ENCODE results near the gene LCN10. TPM values are rescaled to one million over a fixed set of nuclear protein-coding genes. Genes with fewer than 3 reads are reported as not detected.

The LCN10 gene
- total and polyA plus RNA-seq, 2 of the 13 experiments (the other 11 are each of a cell fraction or from before 2014, with no cell fraction given) = 0.53 to 0.61 TPM

- no peak for TF ChIP-seq REL (CRISPR knock-in tag; conservative IDR thresholded peaks at IDR 0.05)
- peak; percentile 38; the same call in 1 of the 2 replicates for TF ChIP-seq ZBED4 (CRISPR knock-in tag; IDR thresholded peaks at IDR 0.05; ENCODE audit: borderline replicate concordance)
- peak; percentile 80 for TF ChIP-seq MXD3 (CRISPR knock-in tag; IDR thresholded peaks at IDR 0.05)
- TF ChIP-seq ZBTB33 (CRISPR knock-in tag; IDR thresholded peaks at IDR 0.05) = no peak
- no peak for TF ChIP-seq RBAK (CRISPR knock-in tag; IDR thresholded peaks at IDR 0.05)
- TF ChIP-seq ZNF383 (CRISPR knock-in tag; IDR thresholded peaks at IDR 0.05; ENCODE audit: borderline replicate concordance) = no peak
- TF ChIP-seq ZNF740 (CRISPR knock-in tag; IDR thresholded peaks at IDR 0.05) = no peak
- no peak for TF ChIP-seq FOXK1 (CRISPR knock-in tag; IDR thresholded peaks at IDR 0.05; ENCODE audit: borderline replicate concordance, low read depth)
- no peak for TF ChIP-seq CBX2 (IDR thresholded peaks at IDR 0.05; ENCODE audit: low read depth, low read length)
- no peak for TF ChIP-seq CBX2 (CRISPR knock-in tag; IDR thresholded peaks at IDR 0.05; ENCODE audit: low read depth)
- no peak for TF ChIP-seq ZNF569 (CRISPR knock-in tag; IDR thresholded peaks at IDR 0.05; ENCODE audit: borderline replicate concordance)
- TF ChIP-seq ZNF407 (CRISPR knock-in tag; IDR thresholded peaks at IDR 0.05; ENCODE audit: not compliant biosample characterization) = no peak
These were observed 1.5 kb downstream of the LCN10 start (continued) for GRCh38 chr9:136740971-136741882.
